Activated T-cell treated with anti-CD3 and anti-CD28 coated beads for 48 hours (primary cell): ENCODE measurements around the gene IGFL4.

Experiments used
- DNase-seq: peaks from one replicate; pipeline ENCODE4 v3.0.0-alpha.2; 2020; ENCODE audit warnings: low read depth

IGFL4 gene

DNA sequence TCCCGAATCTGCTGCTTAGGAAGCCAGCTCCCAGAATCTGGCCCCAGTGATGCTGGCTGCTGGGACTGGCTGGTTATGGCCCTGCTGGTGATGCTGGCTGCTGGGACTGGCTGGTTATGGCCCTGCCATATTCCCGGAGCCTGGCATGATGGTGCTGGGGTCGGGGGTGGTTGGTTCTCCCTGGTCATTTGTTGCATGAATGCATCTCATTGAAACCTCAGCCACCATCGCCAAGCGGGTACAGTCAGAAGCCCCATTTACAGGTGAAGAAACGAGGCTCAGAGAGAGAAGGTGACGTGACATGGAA is 20.0 kb downstream of the IGFL4 start:
- no peak for DNase-seq

DNA sequence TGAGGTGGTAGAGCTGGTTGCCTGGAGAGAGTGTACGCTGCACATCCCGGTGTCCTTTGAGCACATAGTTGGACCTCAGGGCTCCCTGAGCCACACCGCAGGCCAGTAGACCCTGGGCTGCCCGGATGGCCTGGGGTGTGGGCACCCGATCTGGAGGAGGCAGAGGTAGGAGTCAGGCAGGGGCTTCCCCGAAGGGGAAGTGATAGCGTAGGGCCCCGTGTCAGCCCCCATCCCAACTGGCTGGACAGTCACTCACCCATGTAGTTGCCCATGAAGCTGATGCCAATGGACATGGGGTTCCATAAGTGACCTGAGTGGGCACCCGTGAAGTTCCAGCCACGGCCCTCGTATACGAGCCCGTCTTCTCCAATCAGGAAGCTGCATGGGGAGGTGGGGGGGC is 21.5 kb downstream of the IGFL4 start:
- no peak for DNase-seq

DNA sequence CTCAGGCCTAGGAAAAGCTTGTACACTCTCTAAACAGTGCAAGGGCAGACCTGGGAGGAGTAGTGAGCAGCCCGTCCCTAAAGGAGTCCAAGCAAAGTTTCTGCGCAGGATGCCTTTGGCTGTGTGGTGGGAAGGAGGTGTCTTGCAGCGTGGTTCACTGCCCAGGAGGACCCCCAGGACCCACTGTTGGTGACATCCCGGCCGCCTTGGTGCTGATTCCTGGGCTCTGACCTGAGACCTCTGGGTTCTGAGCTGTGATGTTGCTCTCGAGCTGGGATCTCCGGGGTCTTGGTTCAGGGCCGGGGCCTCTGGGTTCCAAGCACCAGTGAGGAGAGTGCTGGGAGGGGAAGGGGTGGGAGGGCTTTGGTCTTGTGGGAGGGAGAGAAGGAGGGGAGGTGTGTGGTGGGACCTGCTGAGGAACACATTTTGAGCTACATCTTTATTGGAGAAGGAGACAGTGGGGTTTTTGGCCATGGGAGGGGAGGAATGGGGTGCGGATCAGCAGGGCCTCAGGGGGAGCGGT is 22.0 kb downstream of the IGFL4 start:
- no peak for DNase-seq

- no peak for DNase-seq
Measured at GRCh38 chr19:46017874-46018675, 22.7 kb downstream of the IGFL4 start.

- DNase-seq = no peak
Measured at GRCh38 chr19:46017095-46017429, 23.7 kb downstream of the IGFL4 start.

DNA sequence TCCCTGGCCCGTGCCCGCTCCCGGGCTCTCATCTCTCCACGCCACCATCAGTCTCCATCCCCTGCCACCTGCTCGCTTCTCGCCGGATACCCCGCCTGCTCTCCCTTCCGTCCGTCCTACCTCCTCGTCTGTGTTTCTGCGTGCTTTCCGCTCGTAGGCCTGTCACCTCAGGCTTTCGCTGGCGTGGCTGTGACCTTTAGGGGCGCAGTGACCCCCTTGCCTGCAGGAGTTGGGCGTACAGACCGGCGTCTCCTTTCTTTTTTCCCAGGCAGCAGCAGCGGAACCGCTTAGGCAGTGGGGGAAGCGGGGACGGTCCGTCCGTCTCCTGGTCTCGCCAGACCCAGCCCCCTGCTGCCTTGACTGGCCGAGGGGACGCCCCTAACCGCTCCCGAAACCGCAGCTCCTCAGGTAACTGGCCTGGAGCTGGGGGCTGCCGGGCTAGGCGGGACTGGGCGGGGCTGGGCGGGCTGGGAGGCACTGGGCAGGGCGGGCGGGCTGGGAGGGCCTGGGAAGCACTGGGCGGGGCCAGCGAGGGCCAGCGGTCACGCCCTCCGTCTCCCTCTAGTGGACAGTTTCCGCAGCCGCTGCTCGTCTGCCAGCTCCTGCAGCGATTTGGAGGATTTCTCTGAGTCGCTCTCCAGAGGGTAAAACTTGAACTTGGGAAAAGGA is 24.2 kb downstream of the IGFL4 start:
- DNase-seq = peak; percentile 75

- DNase-seq = peak; percentile 25
Measured at GRCh38 chr19:46015687-46016425, 24.9 kb downstream of the IGFL4 start.

DNA sequence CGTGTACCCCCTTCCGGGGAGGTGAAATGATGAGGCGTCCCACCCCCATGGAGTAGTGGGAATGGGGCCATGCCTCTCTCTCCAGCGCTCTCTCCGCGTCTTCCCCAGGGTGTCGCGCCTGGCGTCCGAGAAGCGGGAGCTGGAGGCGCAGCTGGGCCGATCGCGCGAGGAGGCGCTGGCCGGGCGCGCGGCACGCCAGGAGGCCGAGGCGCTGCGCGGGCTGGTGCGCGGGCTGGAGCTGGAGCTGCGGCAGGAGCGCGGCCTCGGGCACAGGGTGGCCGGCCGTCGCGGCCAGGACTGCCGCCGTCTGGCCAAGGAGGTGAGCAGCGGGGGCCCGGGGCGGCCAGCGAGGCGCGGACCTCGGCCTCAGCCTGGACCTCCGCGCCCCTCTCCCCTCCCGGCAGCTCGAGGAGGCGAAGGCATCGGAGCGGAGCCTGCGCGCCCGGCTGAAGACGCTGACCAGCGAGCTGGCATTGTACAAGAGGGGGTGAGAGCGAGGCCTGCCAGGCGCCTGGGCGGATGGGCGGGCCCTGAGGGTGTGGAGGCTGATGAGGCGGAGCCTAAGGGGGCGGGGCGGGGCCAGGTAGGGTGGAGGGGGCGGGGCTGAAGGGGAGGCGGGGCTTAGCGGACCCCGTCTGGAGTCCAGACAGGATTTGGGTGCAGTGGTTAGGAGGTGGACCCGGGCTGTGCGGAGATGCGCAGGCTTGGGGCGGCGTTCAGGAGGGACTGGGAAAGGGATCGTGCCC is 25.7 kb downstream of the IGFL4 start:
- DNase-seq = peak; percentile 57

- DNase-seq = no peak
Measured at GRCh38 chr19:46014534-46014933, 26.3 kb downstream of the IGFL4 start.

DNA sequence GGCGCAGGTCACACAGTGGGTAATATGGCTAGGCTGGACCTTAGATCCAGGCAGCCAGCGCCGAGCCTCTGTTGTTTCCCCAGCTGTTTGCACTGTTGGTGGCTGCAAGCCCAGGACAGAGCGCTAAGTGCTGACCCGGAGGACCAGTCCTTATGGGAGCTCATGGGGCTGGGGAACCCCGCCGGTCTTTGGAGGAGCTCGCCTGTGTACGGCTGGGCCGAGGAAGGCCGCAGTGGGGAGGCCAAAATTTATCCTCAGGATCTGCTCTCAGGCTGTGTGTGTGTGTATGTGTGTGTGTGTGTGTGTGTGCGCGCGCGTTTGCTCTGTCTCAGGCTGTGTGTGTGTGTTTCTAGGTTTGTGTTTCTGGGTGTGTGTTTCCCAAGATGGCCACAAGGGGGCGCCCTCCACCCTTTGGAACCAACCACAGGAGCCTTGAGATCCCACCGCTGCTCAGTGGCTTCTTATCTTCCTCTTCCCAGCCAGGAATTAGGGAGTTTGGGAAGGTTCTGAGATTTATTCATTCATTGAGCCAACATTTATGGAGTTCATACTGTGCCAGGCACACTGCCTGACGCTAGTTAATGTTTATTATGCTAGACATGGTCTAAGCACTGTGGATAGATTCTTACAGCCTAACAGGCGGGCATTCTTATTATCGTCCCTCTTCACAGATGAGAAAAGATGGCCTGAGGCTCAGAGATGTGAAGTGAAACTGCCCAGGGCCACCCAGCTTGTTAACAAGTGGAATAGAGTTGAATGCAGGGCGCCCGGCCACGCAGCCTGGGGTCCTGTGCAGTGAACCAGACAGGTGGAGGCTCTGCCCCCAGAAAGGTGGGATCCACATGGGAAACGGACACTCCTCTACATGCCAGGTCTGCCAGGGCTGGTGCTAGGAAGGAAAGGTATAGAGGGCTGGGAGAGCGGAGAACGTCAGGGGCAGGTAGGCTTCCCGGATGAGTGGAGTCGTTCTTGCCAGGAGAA is 31.0 kb downstream of the IGFL4 start:
- DNase-seq = peak; percentile 55

- no peak for DNase-seq
Measured at GRCh38 chr19:46006411-46006810, 34.4 kb downstream of the IGFL4 start.

DNA sequence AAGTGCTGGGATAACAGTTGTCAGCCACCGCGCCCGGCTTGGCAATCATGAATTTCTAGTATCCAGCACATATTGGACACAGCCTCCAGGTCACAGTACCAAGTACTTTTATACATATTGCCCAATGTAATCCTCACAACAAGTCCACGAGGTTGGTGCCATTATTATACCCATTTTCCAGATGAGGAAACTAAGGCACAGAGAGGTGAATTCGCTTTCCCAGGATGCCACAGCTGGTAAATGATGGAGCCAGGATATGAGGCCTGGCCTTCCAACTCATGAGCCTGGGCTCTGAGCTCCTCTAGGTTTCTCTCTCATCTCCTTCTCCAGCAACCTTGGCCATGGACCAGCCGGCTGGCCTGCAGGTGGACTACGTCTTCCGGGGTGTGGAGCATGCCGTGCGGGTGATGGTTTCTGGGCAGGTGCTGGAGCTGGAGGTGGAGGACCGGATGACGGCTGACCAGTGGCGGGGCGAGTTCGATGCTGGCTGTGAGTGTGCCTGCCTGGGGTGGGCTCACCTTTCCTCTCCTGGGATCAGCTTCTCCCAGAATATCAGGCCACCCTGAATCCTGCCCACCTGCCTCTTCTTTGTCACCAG is 38.0 kb downstream of the IGFL4 start:
- DNase-seq = no peak

DNA sequence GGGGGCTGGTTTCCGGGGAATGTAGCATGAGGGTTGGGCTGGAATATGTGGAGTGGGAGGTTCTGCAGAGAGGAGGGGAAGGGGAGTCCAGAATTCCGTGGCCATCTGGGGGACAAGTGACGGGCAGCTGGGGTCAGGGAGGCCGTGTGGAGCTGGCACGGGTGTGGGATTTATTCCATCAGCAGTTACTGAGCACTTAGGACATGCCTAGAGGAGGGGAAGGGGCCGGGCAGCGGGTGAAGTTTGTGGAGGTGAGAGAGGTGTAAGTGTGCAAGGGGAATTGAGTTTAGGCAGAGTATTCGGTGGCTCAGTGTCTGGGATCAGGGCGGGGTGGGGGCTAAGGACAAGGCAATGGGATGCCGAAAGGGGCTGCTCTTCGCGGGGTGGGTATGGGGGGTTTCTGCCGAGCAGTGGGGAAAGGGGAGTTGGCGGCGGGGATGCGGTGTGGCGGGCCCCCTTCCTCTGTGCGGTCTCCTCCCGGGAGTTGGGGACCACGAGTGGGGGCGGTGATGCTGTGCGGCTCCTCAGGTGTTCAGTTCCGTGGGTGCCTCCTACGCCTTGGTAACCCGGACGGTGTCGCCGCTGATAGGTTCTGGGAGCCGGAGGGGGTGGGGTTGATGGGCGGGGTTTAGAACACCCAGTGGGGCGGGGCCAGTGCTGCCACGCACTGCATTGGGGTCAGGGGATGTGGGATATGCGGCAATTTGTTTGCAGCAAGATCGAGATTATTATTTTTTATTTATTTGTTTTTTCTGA is 40.1 kb downstream of the IGFL4 start:
- DNase-seq = peak; percentile 52

DNA sequence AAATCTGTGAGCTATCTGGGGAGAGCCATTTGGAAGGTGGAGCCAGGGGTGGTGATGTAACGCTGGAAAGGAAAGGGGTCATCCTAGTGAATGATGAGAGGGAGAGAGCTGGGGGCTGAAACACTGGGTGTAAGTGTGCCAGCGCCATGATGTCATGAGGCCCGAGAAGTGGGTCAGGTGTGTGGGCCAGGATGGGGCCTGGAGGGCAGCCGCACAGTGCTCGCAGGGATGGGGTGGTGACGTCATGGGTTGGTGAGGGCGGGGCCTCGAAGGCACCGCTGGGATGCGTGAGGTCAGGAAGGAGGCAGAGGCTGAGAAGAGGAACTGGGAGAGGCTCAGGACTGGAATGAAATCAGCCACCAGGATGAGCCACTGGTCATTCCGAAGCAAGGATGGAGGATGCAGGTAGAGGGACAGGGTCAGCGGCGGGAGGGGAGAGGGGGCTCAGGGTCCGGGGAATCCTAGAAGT is 41.1 kb downstream of the IGFL4 start:
- no peak for DNase-seq

DNA sequence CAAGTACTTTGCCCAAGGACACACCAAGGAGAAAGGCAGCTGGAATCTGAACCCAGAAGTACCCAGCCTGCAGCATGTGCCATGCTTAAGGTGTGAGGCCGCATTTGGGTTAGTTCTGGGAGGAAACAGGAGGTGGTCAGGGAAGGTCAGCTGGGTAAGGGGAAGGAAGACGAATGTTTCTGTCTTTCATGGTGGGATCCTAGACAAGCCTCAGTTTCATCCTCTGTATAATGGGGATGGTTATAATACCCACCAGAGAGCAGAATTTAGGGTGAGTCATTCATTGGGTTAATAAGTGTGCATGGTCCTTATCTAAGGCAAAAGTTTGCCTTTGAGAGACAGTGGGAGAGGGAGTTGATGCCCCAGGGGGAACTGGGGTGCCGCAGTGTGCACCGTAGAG is 42.0 kb downstream of the IGFL4 start:
- no peak for DNase-seq

- no peak for DNase-seq
Measured at GRCh38 chr19:45996933-45997332, 43.9 kb downstream of the IGFL4 start.

DNA sequence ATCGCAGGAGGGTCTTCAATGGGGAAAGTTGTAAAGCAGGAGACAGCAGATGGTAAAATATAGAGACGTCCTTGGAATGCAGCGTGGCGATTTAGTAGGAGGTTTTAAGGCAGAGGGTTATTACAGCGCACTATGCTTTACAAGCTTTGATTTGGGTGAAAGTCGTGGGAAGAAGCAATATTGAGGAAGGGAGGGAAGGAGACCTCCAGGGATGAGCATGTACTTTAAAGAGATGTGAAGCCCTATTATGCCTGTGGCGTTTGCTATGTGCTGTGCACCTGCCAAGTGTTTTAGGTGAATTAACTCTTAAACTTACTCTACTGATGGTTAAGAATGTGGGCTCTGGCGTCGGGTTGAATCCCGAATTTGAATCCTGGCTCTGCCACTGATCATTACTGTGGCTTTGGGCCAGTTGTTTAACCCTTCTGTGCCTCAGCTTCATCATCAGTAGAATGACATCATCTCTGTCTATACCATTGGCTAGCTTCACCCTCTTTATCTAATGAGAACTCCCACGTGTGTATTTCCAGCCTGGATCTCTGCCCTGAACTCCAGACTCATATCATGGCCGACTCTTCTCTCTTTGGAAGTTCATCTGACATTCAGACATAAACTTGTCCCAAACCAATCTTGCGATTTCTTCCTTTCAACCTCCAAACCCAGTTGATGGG is 45.0 kb downstream of the IGFL4 start:
- no peak for DNase-seq

- DNase-seq = peak; percentile 91
Measured at GRCh38 chr19:45994998-45995714, 45.6 kb downstream of the IGFL4 start, which contains the start of gene CCDC61. TSS of gene CCDC61 (plus strand) at chr19:45995467. CDS start at chr19:46003019, 7,552 bp downstream.
